HEK293T (cell line): ENCODE measurements around the gene ZBTB11.
A peak's percentile ranks its signal among the peaks of the same experiment; 100 is the strongest.

Experiments used
- CTCF ChIA-PET: fragments of 350-600 bp; formaldehyde crosslinking; extraction: SDS; loops from one replicate; lab custom pipeline; 2021; ENCODE audit warnings: antibody characterized with exemption, inconsistent platforms; lab: Yijun Ruan, JAX
- POLR2A ChIA-PET: fragments of 350-600 bp; formaldehyde crosslinking; extraction: SDS; loops from one replicate; lab custom pipeline; 2020; ENCODE audit warnings: antibody characterized with exemption, inconsistent platforms; lab: Yijun Ruan, JAX
- DNase-seq: peaks from one replicate; pipeline ENCODE4 v3.0.0; 2012; ENCODE audit warnings: mixed read lengths; ENCODE audit errors: extremely low spot score
- ARNT ChIP-seq: fragments of 450-650 bp; IDR thresholded peaks from 2 replicates; pipeline ENCODE4 v1.6.1; 2017; ENCODE audit warnings: mild to moderate bottlenecking
- BHLHE40 ChIP-seq: fragments of 450-650 bp; IDR thresholded peaks from 2 replicates; pipeline ENCODE4 v1.6.1; 2016; ENCODE audit warnings: mild to moderate bottlenecking, moderate library complexity, borderline replicate concordance
- CTBP1 ChIP-seq: fragments of 450-650 bp; IDR thresholded peaks from 2 replicates; pipeline ENCODE4 v1.6.1; 2016; ENCODE audit warnings: borderline replicate concordance
- ELF4 ChIP-seq: fragments of 450-650 bp; IDR thresholded peaks from 2 replicates; pipeline ENCODE4 v1.6.1; 2017; ENCODE audit warnings: antibody characterized with exemption
- FOXA1 ChIP-seq: fragments of 450-650 bp; IDR thresholded peaks from 2 replicates; pipeline ENCODE4 v1.6.1; 2016; ENCODE audit warnings: mild to moderate bottlenecking
- FOXK2 ChIP-seq: fragments of 450-650 bp; IDR thresholded peaks from 2 replicates; pipeline ENCODE4 v1.6.1; 2016; ENCODE audit warnings: mild to moderate bottlenecking
- FOXM1 ChIP-seq: fragments of 450-650 bp; IDR thresholded peaks from 2 replicates; pipeline ENCODE4 v1.6.1; 2017; ENCODE audit warnings: mild to moderate bottlenecking, borderline replicate concordance
- HDGF ChIP-seq: fragments of 450-650 bp; IDR thresholded peaks from 2 replicates; pipeline ENCODE4 v1.6.1; 2017; ENCODE audit warnings: antibody characterized with exemption, borderline replicate concordance
- L3MBTL2 ChIP-seq: fragments of 450-650 bp; conservative IDR thresholded peaks from 2 replicates; pipeline ENCODE4 v1.6.1; 2016; ENCODE audit warnings: mild to moderate bottlenecking
- LEF1 ChIP-seq: fragments of 450-650 bp; IDR thresholded peaks from 2 replicates; pipeline ENCODE4 v1.6.1; 2017; ENCODE audit warnings: mild to moderate bottlenecking, borderline replicate concordance
- NFRKB ChIP-seq: fragments of 450-650 bp; IDR thresholded peaks from 2 replicates; pipeline ENCODE4 v1.6.1; 2016; ENCODE audit warnings: mild to moderate bottlenecking, moderate library complexity
- PKNOX1 ChIP-seq: fragments of 450-650 bp; IDR thresholded peaks from 2 replicates; pipeline ENCODE4 v1.6.1; 2016
- SP1 ChIP-seq: fragments of 450-650 bp; IDR thresholded peaks from 2 replicates; pipeline ENCODE4 v1.6.1; 2017
- SUZ12 ChIP-seq: fragments of 450-650 bp; IDR thresholded peaks from 2 replicates; pipeline ENCODE4 v1.6.1; 2016; ENCODE audit warnings: mild to moderate bottlenecking
- TARDBP ChIP-seq: fragments of 450-650 bp; IDR thresholded peaks from 2 replicates; pipeline ENCODE4 v1.6.1; 2016
- ZNF384 ChIP-seq: fragments of 450-650 bp; IDR thresholded peaks from 2 replicates; pipeline ENCODE4 v1.6.1; 2016

Gene ZBTB11

GRCh38 chr3:101676765-101677435, at the start of gene ZBTB11:
Gene ZBTB11 (minus strand): TSS chr3:101677132. CDS start chr3:101676914, 218 bp downstream.
- ChIA-PET POLR2A (interaction anchor here (0.9 to 3.9 kb wide), 10 partner anchors 9 to 165 kb away, joined by 3 to 57 read pairs (median 7); partner anchors contain the start of genes CEP97, PCNP, RPL24 and TRMT10C), CTCF (interaction anchor here (0.6 to 0.7 kb wide), 2 partner anchors 9 to 166 kb away, joined by 3 read pairs; no protein-coding TSS in a partner anchor)
- peak; percentile 69; the same call in 1 of the 2 replicates for TF ChIP-seq CTBP1
- TF ChIP-seq PKNOX1 = peak; percentile 83
- no peak for TF ChIP-seq HDGF
- peak; percentile 41; the same call in 1 of the 2 replicates for TF ChIP-seq ELF4
- no peak for TF ChIP-seq SP1
- TF ChIP-seq NFRKB = no peak
- peak; percentile 94 for DNase-seq

GRCh38 chr3:101725890-101726275, 49.0 kb upstream of the ZBTB11 start:
- POLR2A ChIA-PET = interaction anchor here (1.9 kb wide), 2 partner anchors 35 to 39 kb away, joined by 6 to 15 read pairs; partner anchors contain the start of gene RPL24
- TF ChIP-seq ZNF384 (no peak), TARDBP (no peak), CTBP1 (no peak), FOXK2 (no peak), ELF4 (no peak), L3MBTL2 (no peak), FOXM1 (no peak), ARNT (no peak), SUZ12 (no peak)
- DNase-seq = no peak
- CTCF ChIA-PET = no interaction called here

GRCh38 chr3:101725194-101725889, 48.4 kb upstream of the ZBTB11 start:
- TF ChIP-seq ZNF384 (no peak), ARNT (no peak)
- DNase-seq = peak; percentile 29
- ChIA-PET CTCF (no interaction called here), POLR2A (interaction anchor here (1.3 to 1.9 kb wide), 8 partner anchors 10 to 150 kb away, joined by 5 to 15 read pairs (median 8); partner anchors contain the start of genes NXPE3 and RPL24)

GRCh38 chr3:101724329-101725193, 47.6 kb upstream of the ZBTB11 start, which contains the start of gene CEP97:
Gene CEP97 (plus strand): TSS chr3:101724614. CDS start chr3:101724677, 63 bp downstream.
- DNase-seq = peak; percentile 85
- POLR2A ChIA-PET = interaction anchor here (0.7 to 1.9 kb wide), 19 partner anchors 9 to 804 kb away, joined by 3 to 15 read pairs (median 4); partner anchors contain the start of genes NXPE3 and RPL24
- TF ChIP-seq L3MBTL2 (peak; percentile 65), NFRKB (no peak), ELF4 (peak; percentile 7), PKNOX1 (peak; percentile 51; the same call in 1 of the 2 replicates), SUZ12 (peak; percentile 84)
- CTCF ChIA-PET = interaction anchor here (0.9 kb wide), 1 partner anchor 78 kb away, joined by 3 read pairs; no protein-coding TSS in a partner anchor

GRCh38 chr3:101722394-101723173, 45.7 kb upstream of the ZBTB11 start:
- TF ChIP-seq SP1 = no peak
- no peak for TF ChIP-seq ARNT
- TF ChIP-seq L3MBTL2 = no peak
- no peak for TF ChIP-seq HDGF
- TF ChIP-seq NFRKB = no peak
- TF ChIP-seq PKNOX1 = no peak
- TF ChIP-seq LEF1 = no peak
- no peak for TF ChIP-seq ZNF384
- TF ChIP-seq CTBP1 = no peak
- TF ChIP-seq FOXM1 = no peak
- no peak for TF ChIP-seq FOXA1
- TF ChIP-seq SUZ12 = no peak
- TF ChIP-seq TARDBP = no peak
- no peak for TF ChIP-seq BHLHE40
- ChIA-PET CTCF (no interaction called here), POLR2A (no interaction called here)
- DNase-seq = no peak
